ES-I3 (cell line): ENCODE data around the gene PKN2.
"Not testable (repeated sequence)": the region's sequence is repeated elsewhere in the genome, so short reads cannot be mapped to it uniquely, and the experiment has no call there.

ENCODE experiments used
- H3K36me3 ChIP-seq: 2 replicates; pipeline ENCODE4 v1.6.1; 2013; ENCODE audit warnings: mild to moderate bottlenecking, low read length, control low read depth, moderate library complexity; ENCODE audit not compliant: insufficient read depth
- H3K4me1 ChIP-seq: 2 replicates; pipeline ENCODE4 v1.6.1; 2013; ENCODE audit warnings: mild to moderate bottlenecking, control low read depth, low read length; ENCODE audit not compliant: insufficient read depth
- H3K9ac ChIP-seq: 2 replicates; pipeline ENCODE4 v1.6.1; 2013; ENCODE audit warnings: low read depth, mild to moderate bottlenecking, low read length, moderate library complexity
- H3K9me3 ChIP-seq: 2 replicates; pipeline ENCODE4 v1.6.1; 2013; ENCODE audit warnings: mild to moderate bottlenecking, low read length, moderate library complexity; ENCODE audit not compliant: control insufficient read depth, insufficient read depth

PKN2 gene

GRCh38 chr1:88877911-88878310, 193.8 kb downstream of the PKN2 start:
- no peaks in the 10 kb centered on the region for H3K4me1 ChIP-seq
- no peak overlapping the region for H3K9ac ChIP-seq
- no peaks in the 10 kb centered on the region for H3K36me3 ChIP-seq
- no peaks in the 10 kb centered on the region for H3K9me3 ChIP-seq

GRCh38 chr1:88878731-88879130, 194.7 kb downstream of the PKN2 start:
- H3K9ac ChIP-seq, result no peak overlapping the region
- H3K36me3 ChIP-seq, result no peaks in the 10 kb centered on the region
- no peaks in the 10 kb centered on the region for H3K4me1 ChIP-seq
- no peaks in the 10 kb centered on the region for H3K9me3 ChIP-seq

GRCh38 chr1:88880717-88881116, 196.6 kb downstream of the PKN2 start:
- H3K36me3 ChIP-seq, H3K4me1 ChIP-seq, H3K9ac ChIP-seq, H3K9me3 ChIP-seq: not testable (repeated sequence)

- no peaks in the 10 kb centered on the region for H3K4me1 ChIP-seq
- no peak overlapping the region for H3K9ac ChIP-seq
- no peaks in the 10 kb centered on the region; the same call in 1 of the 2 replicates for H3K36me3 ChIP-seq
- H3K9me3 ChIP-seq, result no peaks in the 10 kb centered on the region
These were observed 199.1 kb downstream of the PKN2 start for GRCh38 chr1:88883156-88883555.
